ENCODE results near the gene DDX1. TPM values are rescaled to one million over a fixed set of nuclear protein-coding genes. Genes with fewer than 3 reads are reported as not detected.

Gene DDX1
- total and polyA plus RNA-seq, 2 donors from 2014 or later: 84.0 to 90.0 TPM

GRCh38 chr2:15643791-15644585, 52.3 kb downstream of the DDX1 start:
- Histone ChIP-seq H3K27me3 (ENCODE audit: control insufficient read depth, insufficient read depth, low read length) (no peaks in the 10 kb centered on the region), H3K27ac (ENCODE audit: low read depth in 2 of 2, low read length in 2 of 2) (no peak overlapping the region), H3K4me3 (ENCODE audit: low read length in 3 of 3) (no peak overlapping the region), H3K36me3 (ENCODE audit: control insufficient read depth in 2 of 3, insufficient read depth in 3 of 3, low read length in 3 of 3) (no peaks in the 10 kb centered on the region), H3K9ac (ENCODE audit: low read length in 3 of 3) (no peak overlapping the region), H3K9me3 (ENCODE audit: control insufficient read depth in 2 of 3, insufficient read depth in 1 of 3, low read length in 3 of 3) (no peaks in the 10 kb centered on the region), H3K4me1 (ENCODE audit: control insufficient read depth in 2 of 3, insufficient read depth in 2 of 3, low read depth in 1 of 3, low read length in 3 of 3) (peaks cover 0 to 7% (median 7%) of the 10 kb centered on the region in 3 donors)
- intact Hi-C loops (cut with DNase I): no loop called here
- TF ChIP-seq CTCF (IDR thresholded peaks at IDR 0.05; ENCODE audit: borderline replicate concordance, extremely low read depth, insufficient read depth): no peak
- DNase-seq (no peak), FAIRE-seq (no peak)

GRCh38 chr2:15645300-15645699, 53.6 kb downstream of the DDX1 start:
- DNase-seq (no peak), FAIRE-seq (no peak)
- Histone ChIP-seq H3K36me3 (ENCODE audit: control insufficient read depth in 2 of 3, insufficient read depth in 3 of 3, low read length in 3 of 3) (no peaks in the 10 kb centered on the region), H3K4me3 (ENCODE audit: low read length in 3 of 3) (no peak overlapping the region), H3K4me1 (ENCODE audit: control insufficient read depth in 2 of 3, insufficient read depth in 2 of 3, low read depth in 1 of 3, low read length in 3 of 3) (peaks cover 7% of the 10 kb centered on the region in 3 donors), H3K9me3 (ENCODE audit: control insufficient read depth in 2 of 3, insufficient read depth in 1 of 3, low read length in 3 of 3) (no peaks in the 10 kb centered on the region), H3K27ac (ENCODE audit: low read depth in 2 of 2, low read length in 2 of 2) (no peak overlapping the region), H3K27me3 (ENCODE audit: control insufficient read depth, insufficient read depth, low read length) (no peaks in the 10 kb centered on the region), H3K9ac (ENCODE audit: low read length in 3 of 3) (no peak overlapping the region)
- intact Hi-C loops (cut with DNase I): no loop called here
- TF ChIP-seq CTCF (IDR thresholded peaks at IDR 0.05; ENCODE audit: borderline replicate concordance, extremely low read depth, insufficient read depth): no peak

- Histone ChIP-seq H3K9ac (ENCODE audit: low read length in 3 of 3) (no peak overlapping the region), H3K27ac (ENCODE audit: low read depth in 2 of 2, low read length in 2 of 2) (no peak overlapping the region), H3K4me1 (ENCODE audit: control insufficient read depth in 2 of 3, insufficient read depth in 2 of 3, low read depth in 1 of 3, low read length in 3 of 3) (peaks cover 7 to 8% (median 7%) of the 10 kb centered on the region in 3 donors), H3K27me3 (ENCODE audit: control insufficient read depth, insufficient read depth, low read length) (no peaks in the 10 kb centered on the region), H3K4me3 (ENCODE audit: low read length in 3 of 3) (no peak overlapping the region), H3K9me3 (ENCODE audit: control insufficient read depth in 2 of 3, insufficient read depth in 1 of 3, low read length in 3 of 3) (no peaks in the 10 kb centered on the region), H3K36me3 (ENCODE audit: control insufficient read depth in 2 of 3, insufficient read depth in 3 of 3, low read length in 3 of 3) (no peaks in the 10 kb centered on the region)
- no peak for FAIRE-seq
- intact Hi-C loops (cut with DNase I): no loop called here
- TF ChIP-seq CTCF (IDR thresholded peaks at IDR 0.05; ENCODE audit: borderline replicate concordance, extremely low read depth, insufficient read depth): no peak
- no peak for DNase-seq
These were observed 54.2 kb downstream of the DDX1 start for GRCh38 chr2:15645720-15646385.

Measured in kidney (tissue), 14 donors.